ENCODE results near the gene LIX1. TPM values are rescaled to one million over a fixed set of nuclear protein-coding genes. Genes with fewer than 3 reads are reported as not detected.

The LIX1 gene
- total RNA-seq, 1 experiment from 2014 or later: not detected

DNA sequence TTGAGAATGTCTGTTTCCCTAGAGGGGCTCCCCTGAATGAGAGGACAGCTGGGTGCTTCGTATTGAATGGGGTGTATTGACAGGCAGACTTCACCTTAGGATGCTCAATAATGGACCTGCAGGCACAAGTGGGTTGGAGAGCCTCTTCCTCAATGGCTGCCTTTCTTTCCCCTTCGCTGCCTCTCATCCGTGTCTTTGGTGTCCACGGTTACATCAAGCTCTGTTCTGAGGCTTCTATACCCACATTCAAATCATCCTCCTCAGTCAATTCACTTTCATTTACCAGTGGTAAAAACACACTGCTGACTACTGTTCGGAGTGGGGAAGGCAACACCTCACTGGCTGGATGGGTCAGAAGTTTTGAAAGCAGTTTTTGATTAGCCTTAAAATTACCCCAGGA is 20.6 kb downstream of the LIX1 start:
- no peak for ATAC-seq
- no peak for TF ChIP-seq EZH2phosphoT487 (IDR thresholded peaks at IDR 0.05; ENCODE audit: borderline replicate concordance, low read length)
- TF ChIP-seq, protein P1, sequence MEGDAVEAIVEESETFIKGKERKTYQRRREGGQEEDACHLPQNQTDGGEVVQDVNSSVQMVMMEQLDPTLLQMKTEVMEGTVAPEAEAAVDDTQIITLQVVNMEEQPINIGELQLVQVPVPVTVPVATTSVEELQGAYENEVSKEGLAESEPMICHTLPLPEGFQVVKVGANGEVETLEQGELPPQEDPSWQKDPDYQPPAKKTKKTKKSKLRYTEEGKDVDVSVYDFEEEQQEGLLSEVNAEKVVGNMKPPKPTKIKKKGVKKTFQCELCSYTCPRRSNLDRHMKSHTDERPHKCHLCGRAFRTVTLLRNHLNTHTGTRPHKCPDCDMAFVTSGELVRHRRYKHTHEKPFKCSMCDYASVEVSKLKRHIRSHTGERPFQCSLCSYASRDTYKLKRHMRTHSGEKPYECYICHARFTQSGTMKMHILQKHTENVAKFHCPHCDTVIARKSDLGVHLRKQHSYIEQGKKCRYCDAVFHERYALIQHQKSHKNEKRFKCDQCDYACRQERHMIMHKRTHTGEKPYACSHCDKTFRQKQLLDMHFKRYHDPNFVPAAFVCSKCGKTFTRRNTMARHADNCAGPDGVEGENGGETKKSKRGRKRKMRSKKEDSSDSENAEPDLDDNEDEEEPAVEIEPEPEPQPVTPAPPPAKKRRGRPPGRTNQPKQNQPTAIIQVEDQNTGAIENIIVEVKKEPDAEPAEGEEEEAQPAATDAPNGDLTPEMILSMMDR (conservative IDR thresholded peaks at IDR 0.05; ENCODE audit: low read depth, low read length): no peak
- ChIA-PET CTCF (no interaction called here), POLR2A (ENCODE audit: unreplicated experiment) (no interaction called here)
- no peak for DNase-seq
- intact Hi-C loops (cut with micrococcal nuclease): no loop called here
- Histone ChIP-seq H2AFZ (ENCODE audit: low read length) (no peak overlapping the region), H3K9me2 (replicated peaks; ENCODE audit: low read length) (no peaks in the 10 kb centered on the region), H3F3A (ENCODE audit: low read length, unreplicated experiment) (no peaks in the 10 kb centered on the region), H3K9me3 (ENCODE audit: low read length) (no peaks in the 10 kb centered on the region), H3K4me1 (ENCODE audit: insufficient read depth, low read length) (0 out of 2 replicates have a peak, but pooled peaks cover 10% of the 10 kb centered on the region), H3K79me2 (ENCODE audit: low read length) (no peaks in the 10 kb centered on the region), H3K36me3 (ENCODE audit: low read depth, low read length) (no peaks in the 10 kb centered on the region), H3K9ac (ENCODE audit: low read length) (no peak overlapping the region), H4K20me1 (ENCODE audit: low read length) (no peaks in the 10 kb centered on the region), H3K4me3 (ENCODE audit: low read length) (no peak overlapping the region), H3K27ac (ENCODE audit: low read length) (no peak overlapping the region), H3K27me3 (ENCODE audit: low read length) (peaks cover 20% of the 10 kb centered on the region), H3K4me2 (ENCODE audit: low read length) (no peak overlapping the region)
- BruUV-seq (replicated peaks): no TSS peak

DNA sequence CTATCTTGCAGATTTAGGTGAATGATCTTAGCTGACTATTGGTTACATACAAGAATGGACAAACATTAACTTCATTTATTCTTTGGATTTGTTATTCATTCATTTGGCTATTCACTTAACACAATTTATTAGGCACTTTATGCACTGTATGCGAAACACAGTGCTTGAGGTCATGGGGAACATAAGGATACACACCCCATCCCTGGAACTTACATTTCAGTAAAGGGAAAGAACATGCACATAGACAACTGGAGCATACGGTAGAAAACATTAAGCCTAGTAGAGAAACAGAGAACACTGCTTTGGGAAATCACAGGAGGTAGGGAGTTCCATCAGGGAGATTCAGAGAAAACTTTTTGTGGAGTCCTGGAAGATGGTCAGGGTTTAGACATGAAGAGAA is 22.2 kb downstream of the LIX1 start:
- Histone ChIP-seq H3K4me1 (ENCODE audit: insufficient read depth, low read length) (0 out of 2 replicates have a peak, but pooled peaks cover 10% of the 10 kb centered on the region), H3K9me2 (replicated peaks; ENCODE audit: low read length) (no peaks in the 10 kb centered on the region), H3K4me3 (ENCODE audit: low read length) (no peak overlapping the region), H3K4me2 (ENCODE audit: low read length) (no peak overlapping the region), H3K79me2 (ENCODE audit: low read length) (no peaks in the 10 kb centered on the region), H2AFZ (ENCODE audit: low read length) (no peak overlapping the region), H3K9ac (ENCODE audit: low read length) (no peak overlapping the region), H4K20me1 (ENCODE audit: low read length) (no peaks in the 10 kb centered on the region), H3K36me3 (ENCODE audit: low read depth, low read length) (no peaks in the 10 kb centered on the region), H3K27me3 (ENCODE audit: low read length) (peaks cover 20% of the 10 kb centered on the region), H3K27ac (ENCODE audit: low read length) (no peak overlapping the region), H3K9me3 (ENCODE audit: low read length) (no peaks in the 10 kb centered on the region), H3F3A (ENCODE audit: low read length, unreplicated experiment) (no peaks in the 10 kb centered on the region)
- no peak for ATAC-seq
- TF ChIP-seq EZH2phosphoT487 (IDR thresholded peaks at IDR 0.05; ENCODE audit: borderline replicate concordance, low read length): no peak
- TF ChIP-seq EZH2 (IDR thresholded peaks at IDR 0.05; ENCODE audit: low read length, unreplicated experiment): no peak
- TF ChIP-seq, protein P1 (conservative IDR thresholded peaks at IDR 0.05; ENCODE audit: low read depth, low read length): no peak
- DNase-seq: no peak
- intact Hi-C loops (cut with micrococcal nuclease): no loop called here
- POLR2A ChIA-PET (ENCODE audit: unreplicated experiment): no interaction called here
- BruUV-seq (replicated peaks): no TSS peak
- CTCF ChIA-PET: no interaction called here

DNA sequence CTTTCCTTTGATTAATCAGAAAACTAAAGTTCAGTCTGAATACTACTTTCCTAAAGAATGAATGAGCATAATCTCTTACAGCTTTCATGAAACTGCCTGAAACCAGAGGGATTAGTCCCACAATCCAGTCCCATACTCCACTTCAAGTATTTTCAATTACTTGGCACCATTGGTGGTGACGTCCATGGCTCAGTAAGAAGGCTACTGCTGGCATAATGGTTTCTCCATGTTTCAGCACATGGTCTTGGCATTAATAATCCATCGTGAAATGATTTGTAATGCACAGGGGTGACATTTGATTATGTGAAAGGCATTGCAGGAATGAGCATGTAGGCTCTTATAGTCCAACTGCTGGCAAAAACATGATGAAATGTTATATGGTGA is 23.4 kb downstream of the LIX1 start:
- POLR2A ChIA-PET (ENCODE audit: unreplicated experiment): no interaction called here
- intact Hi-C loops (cut with micrococcal nuclease): no loop called here

More for the DNA sequence above, 23.4 kb downstream of the LIX1 start:
- Histone ChIP-seq H2AFZ (ENCODE audit: low read length) (no peak overlapping the region), H4K20me1 (ENCODE audit: low read length) (no peaks in the 10 kb centered on the region), H3K79me2 (ENCODE audit: low read length) (no peaks in the 10 kb centered on the region), H3K9me2 (replicated peaks; ENCODE audit: low read length) (no peaks in the 10 kb centered on the region), H3K4me1 (ENCODE audit: insufficient read depth, low read length) (0 out of 2 replicates have a peak, but pooled peaks cover 4% of the 10 kb centered on the region), H3K4me3 (ENCODE audit: low read length) (no peak overlapping the region), H3F3A (ENCODE audit: low read length, unreplicated experiment) (no peaks in the 10 kb centered on the region), H3K4me2 (ENCODE audit: low read length) (no peak overlapping the region), H3K36me3 (ENCODE audit: low read depth, low read length) (no peaks in the 10 kb centered on the region), H3K27ac (ENCODE audit: low read length) (no peak overlapping the region), H3K9me3 (ENCODE audit: low read length) (no peaks in the 10 kb centered on the region), H3K27me3 (ENCODE audit: low read length) (peaks cover 20% of the 10 kb centered on the region), H3K9ac (ENCODE audit: low read length) (no peak overlapping the region)
- CTCF ChIA-PET: no interaction called here
- DNase-seq: no peak
- TF ChIP-seq EZH2 (IDR thresholded peaks at IDR 0.05; ENCODE audit: low read length, unreplicated experiment): no peak
- no peak for TF ChIP-seq EZH2phosphoT487 (IDR thresholded peaks at IDR 0.05; ENCODE audit: borderline replicate concordance, low read length)
- TF ChIP-seq, protein P1 (conservative IDR thresholded peaks at IDR 0.05; ENCODE audit: low read depth, low read length): no peak
- BruUV-seq (replicated peaks): no TSS peak
- ATAC-seq: no peak
